H7 (cell line): Measurements from ENCODE around the gene DENND1B. TPM values are rescaled to one million over a fixed set of nuclear protein-coding genes. Genes with fewer than 3 reads are reported as not detected.

Experiments
- DNase-seq: peaks from one replicate; pipeline ENCODE4 v3.0.0; 2012
- H3K27me3 ChIP-seq: 2 replicates; pipeline ENCODE4 v1.6.0; 2011; ENCODE audit warnings: mild to moderate bottlenecking, low read length; ENCODE audit not compliant: control insufficient read depth, insufficient read depth
- H3K36me3 ChIP-seq: replicated peaks from 2 replicates; pipeline ENCODE4 v1.5.1; 2011; ENCODE audit warnings: low read length; ENCODE audit not compliant: control insufficient read depth, insufficient read depth
- H3K4me3 ChIP-seq: 2 replicates; pipeline ENCODE4 v1.5.1; 2011; ENCODE audit warnings: low read depth, mild to moderate bottlenecking, control low read depth, low read length, moderate library complexity; ENCODE audit not compliant: insufficient read depth
- total RNA-seq: library from RNA; depleted of rRNA; stranded (reverse); fragments of >200 nt; shearing (Covaris generic); gene quantifications from 2 replicates; pipeline ENCODE4 v1.2.3, GENCODE V29; 2014; rRNA removed

The DENND1B gene
- total RNA-seq, 1 experiment from 2014 or later: 2.9 TPM

- Histone ChIP-seq H3K4me3 (no peak overlapping the region), H3K27me3 (no peaks in the 10 kb centered on the region), H3K36me3 (no peaks in the 10 kb centered on the region)
- DNase-seq: no peak
Measured at GRCh38 chr1:197467881-197468280, 307.4 kb downstream of the DENND1B start.

DNA sequence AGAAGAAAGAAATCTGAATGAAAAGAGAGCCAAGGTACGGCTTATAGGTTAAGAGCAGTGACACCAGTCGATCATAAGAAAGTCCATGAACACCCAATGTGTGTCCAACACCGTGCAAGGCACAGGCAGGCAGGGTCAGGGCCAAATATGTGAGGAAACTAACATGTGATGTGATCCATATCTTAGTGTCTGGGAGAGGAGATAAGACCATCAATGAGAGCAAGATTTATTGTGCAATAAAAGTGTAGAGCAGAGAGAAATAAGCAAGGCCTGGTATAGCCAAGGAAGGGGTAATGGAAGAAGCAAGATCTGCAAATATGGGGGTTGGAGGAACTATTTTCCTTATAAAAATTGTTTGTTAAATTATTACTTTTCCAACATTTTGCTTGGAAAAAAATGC lies 308.5 kb downstream of the DENND1B start:
- H3K36me3 ChIP-seq: no peaks in the 10 kb centered on the region
- no peak for DNase-seq
- H3K27me3 ChIP-seq: no peaks in the 10 kb centered on the region
- H3K4me3 ChIP-seq: no peak overlapping the region

GRCh38 chr1:197465528-197466327 lies 309.6 kb downstream of the DENND1B start:
- Histone ChIP-seq H3K4me3 (no peak overlapping the region), H3K27me3 (no peaks in the 10 kb centered on the region), H3K36me3 (no peaks in the 10 kb centered on the region)
- no peak for DNase-seq

DNA sequence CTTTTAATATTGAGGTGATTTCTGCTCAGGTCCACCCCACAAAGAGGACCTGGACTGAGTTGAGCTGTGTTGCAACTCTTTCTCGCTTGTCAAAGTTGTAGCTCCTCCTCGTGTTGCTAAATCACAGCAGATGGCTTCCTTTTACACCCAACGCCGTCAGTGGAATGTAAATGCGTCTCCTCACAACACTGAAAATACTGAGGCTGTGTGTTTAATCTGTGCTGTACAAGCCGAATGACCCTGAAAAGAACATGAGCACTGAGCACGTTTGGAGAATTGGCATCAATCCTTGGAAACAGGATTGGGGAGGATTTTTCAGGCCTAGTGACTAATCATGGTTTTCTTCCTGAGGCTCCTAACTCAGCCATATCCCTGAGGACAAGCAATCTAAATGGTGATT lies 311.2 kb downstream of the DENND1B start:
- no peak for DNase-seq
- Histone ChIP-seq H3K4me3 (no peak overlapping the region), H3K27me3 (no peaks in the 10 kb centered on the region), H3K36me3 (no peaks in the 10 kb centered on the region)

GRCh38 chr1:197463142-197463541 lies 312.1 kb downstream of the DENND1B start:
- DNase-seq: no peak
- Histone ChIP-seq H3K4me3 (no peak overlapping the region), H3K27me3 (no peaks in the 10 kb centered on the region), H3K36me3 (no peaks in the 10 kb centered on the region)

GRCh38 chr1:197462539-197462938 lies 312.7 kb downstream of the DENND1B start:
- Histone ChIP-seq H3K27me3 (no peaks in the 10 kb centered on the region), H3K4me3 (no peak overlapping the region), H3K36me3 (no peaks in the 10 kb centered on the region)
- DNase-seq: no peak

Other genes with a start within 250 kb of the DENND1B start
- gene C1orf53, start 127.2 kb upstream of the DENND1B start, total RNA-seq: 0.48 and 0.70 TPM in 2 replicates
- 0.03 TPM in 1 of 2 replicates, not detected in the other for gene LHX9, start 141.9 kb upstream of the DENND1B start, total RNA-seq